Hepatocyte (in vitro differentiated cells): ENCODE results near the gene FAM221B.

Experiments used
- CTCF ChIP-seq: fragments of 200-600 bp; sonication (generic); IDR thresholded peaks from 2 replicates; pipeline ENCODE4 v1.5.1; 2016; ENCODE audit warnings: antibody characterized with exemption, mild to moderate bottlenecking; ENCODE audit not compliant: poor library complexity
- EZH2 ChIP-seq: fragments of 200-600 bp; sonication (generic); IDR thresholded peaks from 2 replicates; pipeline ENCODE4 v1.6.1; 2016; ENCODE audit warnings: antibody characterized with exemption, mild to moderate bottlenecking, borderline replicate concordance
- EZH2phosphoT487 ChIP-seq: fragments of 200-600 bp; sonication (generic); IDR thresholded peaks from one replicate; pipeline ENCODE4 v1.6.1; 2018; ENCODE audit warnings: antibody characterized with exemption, mild to moderate bottlenecking, low read depth, moderate library complexity; ENCODE audit not compliant: unreplicated experiment, severe bottlenecking

- TF ChIP-seq EZH2phosphoT487 (no peak), CTCF (no peak), EZH2 (no peak)
Measured at GRCh38 chr9:35859990-35860339, 31.4 kb upstream of the FAM221B start.
